Esophagus muscularis mucosa (tissue), 3 donors: ENCODE data around the gene TAF6L.

Source experiments
- CTCF ChIP-seq, 3 experiments: fragments of 200-600 bp in 2 of 3; fragments of 450-650 bp in 1 of 3; sonication (generic) in 2 of 3; IDR thresholded peaks; one replicate each; pipeline ENCODE4 v1.5.1; 2017 to 2019; ENCODE audit warnings: antibody characterized with exemption in 3 of 3, mild to moderate bottlenecking in 2 of 3, moderate library complexity in 1 of 3
- POLR2A ChIP-seq: fragments of 450-650 bp; IDR thresholded peaks from one replicate; pipeline ENCODE4 v1.6.1; 2017; ENCODE audit warnings: antibody characterized with exemption, moderate library complexity, mild to moderate bottlenecking, low read depth

GRCh38 chr11:62789576-62789975 lies 18.4 kb downstream of the TAF6L start:
- TF ChIP-seq POLR2A = no peak
- TF ChIP-seq CTCF (IDR thresholded peaks at IDR 0.05) = no peak
